H9 (cell line): ENCODE data around the gene MBD5. TPM values are rescaled to one million over a fixed set of nuclear protein-coding genes. Genes with fewer than 3 reads are reported as not detected.

Source experiments
- DNase-seq: peaks from one replicate; pipeline ENCODE4 v3.0.0-alpha.2; 2017
- H2AFZ ChIP-seq: one replicate; pipeline ENCODE4 v1.6.1; 2013; ENCODE audit warnings: mild to moderate bottlenecking, low read length, control low read depth, moderate library complexity
- H2AK5ac ChIP-seq: 2 replicates; pipeline ENCODE4 v1.6.1; 2013; ENCODE audit warnings: low read length, control low read depth, mixed read lengths; ENCODE audit not compliant: insufficient read length
- H2BK120ac ChIP-seq: one replicate; pipeline ENCODE4 v1.6.1; 2013; ENCODE audit warnings: low read depth, mild to moderate bottlenecking, low read length, control low read depth, inconsistent platforms; ENCODE audit not compliant: poor library complexity, severe bottlenecking
- H2BK12ac ChIP-seq: 2 replicates; pipeline ENCODE4 v1.6.1; 2013; ENCODE audit warnings: low read length, control low read depth, mixed read lengths, low read depth; ENCODE audit not compliant: insufficient read length
- H2BK15ac ChIP-seq: 2 replicates; pipeline ENCODE4 v1.6.1; 2013; ENCODE audit warnings: low read depth, low read length, control low read depth
- H2BK20ac ChIP-seq: one replicate; pipeline ENCODE4 v1.6.1; 2013; ENCODE audit warnings: low read depth, mild to moderate bottlenecking, low read length, control low read depth, inconsistent platforms; ENCODE audit not compliant: poor library complexity, severe bottlenecking
- H2BK5ac ChIP-seq: 2 replicates; pipeline ENCODE4 v1.6.1; 2013; ENCODE audit warnings: low read length, control low read depth, mixed read lengths; ENCODE audit not compliant: insufficient read length
- H3K14ac ChIP-seq: 2 replicates; pipeline ENCODE4 v1.6.1; 2013; ENCODE audit warnings: low read length, control low read depth; ENCODE audit not compliant: insufficient read depth
- H3K18ac ChIP-seq: 2 replicates; pipeline ENCODE4 v1.6.1; 2013; ENCODE audit warnings: low read depth, mild to moderate bottlenecking, mixed read lengths, low read length, control low read depth; ENCODE audit not compliant: insufficient read length
- H3K23ac ChIP-seq: 2 replicates; pipeline ENCODE4 v1.6.1; 2013; ENCODE audit warnings: low read length, control low read depth, mixed read lengths, low read depth; ENCODE audit not compliant: insufficient read length
- H3K23me2 ChIP-seq: 2 replicates; pipeline ENCODE4 v1.6.1; 2013; ENCODE audit warnings: low read depth, mild to moderate bottlenecking, mixed read lengths, low read length, control low read depth; ENCODE audit not compliant: insufficient read length, poor library complexity, severe bottlenecking
- H3K27ac ChIP-seq: 2 replicates; pipeline ENCODE4 v1.5.1; 2013; ENCODE audit warnings: low read length, control low read depth, mixed read lengths, low read depth; ENCODE audit not compliant: insufficient read length
- H3K27me3 ChIP-seq: 2 replicates; pipeline ENCODE4 v1.6.1; 2013; ENCODE audit warnings: low read length, control low read depth, inconsistent platforms; ENCODE audit not compliant: insufficient read depth
- H3K4ac ChIP-seq: 2 replicates; pipeline ENCODE4 v1.6.1; 2013; ENCODE audit warnings: low read depth, mild to moderate bottlenecking, control low read depth, inconsistent platforms, low read length, moderate library complexity
- H3K4me1 ChIP-seq: 2 replicates; pipeline ENCODE4 v1.6.1; 2013; ENCODE audit warnings: low read length, control low read depth, inconsistent platforms; ENCODE audit not compliant: insufficient read depth
- H3K4me2 ChIP-seq: 2 replicates; pipeline ENCODE4 v1.6.1; 2013; ENCODE audit warnings: low read length, control low read depth, mixed read lengths; ENCODE audit not compliant: insufficient read length, insufficient read depth
- H3K56ac ChIP-seq: 2 replicates; pipeline ENCODE4 v1.6.1; 2013; ENCODE audit warnings: low read depth, mild to moderate bottlenecking, mixed read lengths, low read length, control low read depth; ENCODE audit not compliant: insufficient read length
- H3K79me1 ChIP-seq: 2 replicates; pipeline ENCODE4 v1.6.1; 2013; ENCODE audit warnings: low read depth, mild to moderate bottlenecking, moderate library complexity, low read length, control low read depth, inconsistent platforms; ENCODE audit not compliant: insufficient read depth, poor library complexity, severe bottlenecking
- H3K79me2 ChIP-seq: 2 replicates; pipeline ENCODE4 v1.6.1; 2013; ENCODE audit warnings: low read length, control low read depth, inconsistent platforms; ENCODE audit not compliant: insufficient read depth
- H3K9ac ChIP-seq: 2 replicates; pipeline ENCODE4 v1.6.1; 2013; ENCODE audit warnings: low read length, control low read depth, mixed read lengths; ENCODE audit not compliant: insufficient read length; ENCODE audit errors: extremely low read depth
- H3K9me3 ChIP-seq: one replicate; pipeline ENCODE4 v1.6.1; 2013; ENCODE audit warnings: low read depth, low read length, inconsistent platforms; ENCODE audit not compliant: control insufficient read depth
- H3T11ph ChIP-seq: one replicate; pipeline ENCODE4 v1.6.1; 2013; ENCODE audit warnings: mild to moderate bottlenecking, low read length, control low read depth, inconsistent platforms
- H4K20me1 ChIP-seq: one replicate; pipeline ENCODE4 v1.6.1; 2013; ENCODE audit not compliant: control insufficient read depth, insufficient read length, insufficient read depth
- H4K5ac ChIP-seq: 2 replicates; pipeline ENCODE4 v1.6.1; 2013; ENCODE audit warnings: low read depth, mild to moderate bottlenecking, mixed read lengths, low read length, control low read depth; ENCODE audit not compliant: insufficient read length
- H4K8ac ChIP-seq: replicated peaks from 2 replicates; pipeline ENCODE4 v1.6.1; 2013; ENCODE audit warnings: low read length, control low read depth, mixed read lengths, low read depth; ENCODE audit not compliant: insufficient read length
- H4K91ac ChIP-seq: 2 replicates; pipeline ENCODE4 v1.6.1; 2013; ENCODE audit warnings: low read depth, mild to moderate bottlenecking, moderate library complexity, mixed read lengths, low read length, control low read depth; ENCODE audit not compliant: insufficient read length
- H3K27ac Mint-ChIP-seq, 3 experiments: 2 replicates in 2 of 3; 3 replicates in 1 of 3; pipeline ENCODE4 v1.8.0; 2020 to 2021; ENCODE audit warnings: mixed read lengths in 3 of 3, mild to moderate bottlenecking in 1 of 3, moderate library complexity in 1 of 3
- H3K27me3 Mint-ChIP-seq: 2 replicates; pipeline ENCODE4 v1.8.0; 2021; ENCODE audit warnings: low read depth, mild to moderate bottlenecking, moderate library complexity, mixed read lengths
- H3K36me3 Mint-ChIP-seq, 3 experiments: 2 replicates in 2 of 3; 3 replicates in 1 of 3; pipeline ENCODE4 v1.8.0; 2020 to 2021; ENCODE audit warnings: low read depth in 3 of 3, mixed read lengths in 3 of 3; ENCODE audit not compliant: insufficient read depth in 1 of 3
- H3K4me1 Mint-ChIP-seq, 2 experiments: 2 replicates each; pipeline ENCODE4 v1.8.0; 2020; ENCODE audit warnings: mixed read lengths in 2 of 2
- H3K4me3 Mint-ChIP-seq, 2 experiments: 2 replicates in 1 of 2; 3 replicates in 1 of 2; pipeline ENCODE4 v1.8.0; 2020 to 2021; ENCODE audit warnings: mild to moderate bottlenecking in 2 of 2, mixed read lengths in 2 of 2, moderate library complexity in 1 of 2
- H3K9me3 Mint-ChIP-seq, 2 experiments: 2 replicates in 1 of 2; 3 replicates in 1 of 2; pipeline ENCODE4 v1.8.0; 2020; ENCODE audit warnings: mild to moderate bottlenecking in 2 of 2, mixed read lengths in 2 of 2, moderate library complexity in 1 of 2
- CTCF ChIP-seq: fragments of 200-600 bp; sonication (generic); conservative IDR thresholded peaks from 3 replicates; pipeline ENCODE4 v1.8.0; 2021; ENCODE audit warnings: antibody characterized with exemption, mild to moderate bottlenecking
- WGBS: extraction: QIAGEN DNeasy Blood & Tissue Kit; methylation state at CpG from one replicate; pipeline ENCODE4 v1.1.7; 2013; ENCODE audit warnings: missing lambda C conversion rate, low lambda C conversion rate, mixed read lengths; ENCODE audit not compliant: insufficient read length; ENCODE audit errors: extremely low coverage; 5-methylcytosine and 5-hydroxymethylcytosine counted together
- total RNA-seq: library from RNA; stranded (reverse); gene quantifications from 2 replicates; pipeline ENCODE4 v1.2.1, GENCODE V29; 2021

The MBD5 gene
- total RNA-seq, 1 experiment from 2014 or later = 23.1 TPM

GRCh38 chr2:148027822-148028221, 6.9 kb downstream of the MBD5 start:
- Histone ChIP-seq H3K79me2 (peaks cover 10% of the 10 kb centered on the region; the same call in 1 of the 2 replicates), H3K27ac (no peak overlapping the region), H2BK20ac (no peak overlapping the region), H2BK12ac (no peak overlapping the region), H4K8ac (no peak overlapping the region), H3K4me2 (no peak overlapping the region), H3K23ac (no peak overlapping the region), H2BK5ac (no peak overlapping the region), H2AK5ac (no peak overlapping the region), H2BK15ac (no peak overlapping the region), H3K9ac (no peak overlapping the region), H3K79me1 (peaks cover 3% of the 10 kb centered on the region), H2BK120ac (no peak overlapping the region), H3K23me2 (no peaks in the 10 kb centered on the region), H3K14ac (no peak overlapping the region), H2AFZ (no peak overlapping the region), H3K18ac (no peak overlapping the region), H3K9me3 (no peaks in the 10 kb centered on the region), H4K5ac (no peak overlapping the region), H4K20me1 (no peaks in the 10 kb centered on the region), H3K27me3 (no peaks in the 10 kb centered on the region), H3K4me1 (no peaks in the 10 kb centered on the region), H3T11ph (no peak overlapping the region), H3K56ac (no peak overlapping the region), H4K91ac (no peak overlapping the region), H3K4ac (no peak overlapping the region)
- no peaks in the 10 kb centered on the region for H3K36me3 Mint-ChIP-seq
- H3K4me1 Mint-ChIP-seq = peaks cover 5 to 9% of the 10 kb centered on the region in 2 experiments
- no peak for TF ChIP-seq CTCF
- no peaks in the 10 kb centered on the region for H3K9me3 Mint-ChIP-seq
- no peak overlapping the region for H3K27ac Mint-ChIP-seq
- H3K27me3 Mint-ChIP-seq = no peaks in the 10 kb centered on the region
- WGBS = no CpG with 5 or more reads among the region's 1 CpG
- no peak overlapping the region for H3K4me3 Mint-ChIP-seq
- no peak for DNase-seq
